Kidney epithelial cell (primary cell): ENCODE results near the gene ADAMTSL1. TPM values are rescaled to one million over a fixed set of nuclear protein-coding genes. Genes with fewer than 3 reads are reported as not detected.

Experiments
- DNase-seq: peaks from one replicate; pipeline ENCODE4 v3.0.0-alpha.2; 2010; ENCODE audit warnings: low read depth
- H3K27me3 ChIP-seq: 2 replicates; pipeline ENCODE4 v1.6.0; 2011; ENCODE audit warnings: low read length; ENCODE audit not compliant: control insufficient read depth, insufficient read depth
- H3K36me3 ChIP-seq: 2 replicates; pipeline ENCODE4 v1.5.1; 2011; ENCODE audit warnings: low read length; ENCODE audit not compliant: control insufficient read depth, insufficient read depth
- H3K4me3 ChIP-seq: 2 replicates; pipeline ENCODE4 v1.5.1; 2011; ENCODE audit warnings: low read depth, mild to moderate bottlenecking, control low read depth, low read length
- CTCF ChIP-seq: IDR thresholded peaks from 2 replicates; pipeline ENCODE4 v1.5.1; 2011; ENCODE audit warnings: mild to moderate bottlenecking, moderate library complexity, low read length, control low read depth, inconsistent platforms; ENCODE audit not compliant: insufficient read depth, poor library complexity, severe bottlenecking
- total RNA-seq: library from RNA; depleted of rRNA; stranded (reverse); fragments of >200 nt; gene quantifications from 2 replicates; pipeline ENCODE4 v1.2.3, GENCODE V29; 2015

ADAMTSL1 gene
- total RNA-seq, 1 donor from 2014 or later, result 0.08 TPM

DNA sequence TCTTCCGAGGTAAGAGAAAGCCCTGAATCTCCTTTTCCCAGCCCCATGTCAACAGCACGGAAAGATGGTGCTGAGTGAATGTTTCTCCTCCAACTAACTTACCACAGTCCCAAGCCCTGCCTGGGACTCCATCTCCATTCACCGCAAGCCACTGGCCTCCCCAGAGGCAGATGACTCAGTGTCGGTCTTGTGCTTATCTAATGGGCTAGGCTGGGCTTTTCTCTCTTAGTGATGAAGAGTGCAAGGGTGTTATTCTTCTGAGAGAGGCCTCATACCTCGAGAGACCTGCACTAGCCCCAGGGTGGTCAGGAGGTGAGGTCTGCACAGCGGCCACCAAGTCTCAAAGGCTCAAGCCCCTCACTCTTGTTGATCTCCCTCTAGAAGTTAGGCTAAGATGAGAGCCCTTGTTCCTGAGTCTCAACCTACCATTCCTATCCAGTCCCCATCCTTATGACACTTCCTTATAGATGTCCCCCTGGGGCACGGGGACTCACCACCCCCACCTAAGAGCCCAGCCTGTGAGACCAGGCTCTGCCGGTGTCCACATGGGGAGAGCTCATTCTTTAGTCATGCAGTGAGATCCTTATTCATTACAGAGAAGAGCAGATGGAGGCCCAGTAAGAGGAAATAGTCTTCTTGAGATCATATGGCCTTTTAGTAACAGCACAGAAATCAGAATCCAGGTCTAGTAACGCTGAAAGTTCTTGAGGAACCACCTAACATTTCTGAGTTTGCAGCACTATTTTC is 432.1 kb downstream of the ADAMTSL1 start:
- Histone ChIP-seq H3K36me3 (no peaks in the 10 kb centered on the region), H3K27me3 (no peaks in the 10 kb centered on the region), H3K4me3 (no peak overlapping the region)
- no peak for TF ChIP-seq CTCF
- DNase-seq, result no peak

- Histone ChIP-seq H3K4me3 (no peak overlapping the region), H3K27me3 (no peaks in the 10 kb centered on the region), H3K36me3 (no peaks in the 10 kb centered on the region)
- DNase-seq, result peak; percentile 28
- no peak for TF ChIP-seq CTCF
These were observed 432.9 kb downstream of the ADAMTSL1 start for GRCh38 chr9:18906656-18907395.

DNA sequence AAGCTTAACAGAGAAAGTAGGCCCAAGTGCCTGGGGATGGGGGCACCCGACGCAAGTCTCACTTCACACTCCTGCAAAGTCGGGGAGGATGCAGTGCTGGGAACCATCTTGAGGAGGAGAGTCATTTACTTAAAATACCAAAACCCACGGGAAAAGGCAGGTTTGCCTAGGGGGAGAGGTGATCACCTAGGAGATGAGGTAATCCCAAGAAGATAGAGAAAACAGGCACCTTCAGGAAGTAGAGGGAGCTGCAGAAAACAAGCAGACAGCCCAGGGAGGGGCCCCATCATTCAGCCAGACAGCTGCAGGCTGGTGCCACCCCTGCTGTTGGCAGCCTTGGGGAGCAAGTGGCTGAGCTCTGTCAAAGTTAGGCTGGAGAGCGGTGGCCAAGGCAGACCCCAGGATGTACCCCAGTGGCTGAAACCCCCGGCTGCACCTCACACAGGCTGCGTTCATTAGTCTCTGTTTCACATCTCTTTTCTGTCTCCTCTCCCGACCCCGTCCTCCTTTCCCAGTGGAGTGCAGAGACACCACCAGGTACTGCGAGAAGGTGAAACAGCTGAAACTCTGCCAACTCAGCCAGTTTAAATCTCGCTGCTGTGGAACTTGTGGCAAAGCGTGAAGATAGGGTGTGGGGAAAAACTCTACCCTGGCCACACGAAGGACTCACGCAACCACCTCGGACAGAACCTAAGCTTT is 434.1 kb downstream of the ADAMTSL1 start:
- Histone ChIP-seq H3K36me3 (no peaks in the 10 kb centered on the region), H3K4me3 (no peak overlapping the region), H3K27me3 (no peaks in the 10 kb centered on the region)
- no peak for DNase-seq
- no peak for TF ChIP-seq CTCF

DNA sequence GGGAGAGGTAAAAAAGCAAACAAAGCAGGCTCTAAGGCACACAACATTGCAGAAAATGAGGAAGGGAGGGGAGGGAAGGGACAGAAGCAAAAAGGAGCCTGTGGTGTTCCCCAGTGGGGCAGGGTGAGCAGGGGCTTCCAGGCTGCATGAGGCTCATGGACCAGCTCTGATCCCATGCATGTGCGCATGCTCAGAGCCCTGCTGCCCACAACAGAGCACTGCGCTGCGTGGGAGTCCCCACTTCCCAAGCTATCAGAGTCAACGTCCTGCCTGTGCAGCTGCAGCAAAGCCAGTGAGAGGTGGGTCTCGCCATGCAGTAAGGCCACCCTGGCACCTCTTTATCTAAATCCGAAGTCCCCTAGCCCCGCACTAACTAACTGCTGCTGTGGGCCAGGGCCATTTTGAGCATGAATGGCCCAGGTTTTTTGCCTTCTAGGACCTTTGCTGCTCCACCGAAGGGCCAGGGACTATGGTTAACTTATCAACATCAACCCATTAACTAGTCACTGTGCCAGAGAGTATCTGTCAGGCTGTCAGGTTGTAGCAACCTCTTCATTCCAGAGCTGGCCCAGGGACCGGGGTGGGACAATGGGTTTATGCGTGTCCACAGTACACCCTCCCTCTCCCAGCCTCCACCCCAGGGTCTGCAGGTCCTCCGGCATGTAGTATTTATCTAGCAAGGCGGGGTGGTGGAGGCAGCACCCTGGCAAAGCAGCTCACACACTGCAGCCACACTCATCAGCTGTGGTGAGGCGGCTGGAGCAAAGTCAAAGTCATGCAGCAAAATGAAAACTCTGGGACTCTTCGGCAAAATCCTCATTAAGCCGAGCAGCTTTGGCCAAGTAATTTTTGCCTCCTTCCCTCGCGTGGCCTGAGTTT is 435.4 kb downstream of the ADAMTSL1 start:
- H3K27me3 ChIP-seq, result no peaks in the 10 kb centered on the region
- DNase-seq, result no peak
- no peak overlapping the region for H3K4me3 ChIP-seq
- H3K36me3 ChIP-seq, result no peaks in the 10 kb centered on the region
- no peak for TF ChIP-seq CTCF

DNA sequence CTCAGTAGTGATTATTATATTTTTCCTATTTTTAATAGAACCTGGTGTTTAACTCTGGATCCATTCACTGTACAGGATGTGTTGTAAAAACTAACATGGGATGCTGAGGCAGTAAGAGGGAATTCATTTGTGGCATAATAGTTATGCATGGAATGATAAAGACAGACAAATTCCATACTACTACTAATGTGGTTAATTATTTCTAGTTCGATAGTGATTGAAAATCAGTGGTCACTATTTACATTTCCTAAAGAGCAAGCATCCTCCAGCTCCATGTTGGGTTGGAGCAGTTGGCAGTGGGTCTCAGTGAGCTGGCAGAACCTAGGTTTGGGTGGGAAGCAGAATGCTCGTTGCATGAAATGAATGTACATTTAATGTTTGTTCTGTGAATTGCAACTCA is 436.5 kb downstream of the ADAMTSL1 start:
- Histone ChIP-seq H3K27me3 (no peaks in the 10 kb centered on the region), H3K36me3 (no peaks in the 10 kb centered on the region), H3K4me3 (no peak overlapping the region)
- no peak for DNase-seq
- TF ChIP-seq CTCF, result no peak
